Neural crest cell (in vitro differentiated cells): ENCODE results near the gene RHBDL1. TPM values are rescaled to one million over a fixed set of nuclear protein-coding genes. Genes with fewer than 3 reads are reported as not detected.

Experiments used
- DNase-seq: peaks from one replicate; pipeline ENCODE4 v3.0.0; 2021; ENCODE audit warnings: low read depth, mixed read lengths, low spot score
- H3K27ac Mint-ChIP-seq: one replicate; pipeline ENCODE4 v1.8.0; 2021; ENCODE audit warnings: mild to moderate bottlenecking, mixed read lengths; ENCODE audit not compliant: unreplicated experiment
- H3K27me3 Mint-ChIP-seq: 2 replicates; pipeline ENCODE4 v1.8.0; 2021; ENCODE audit warnings: low read depth, mild to moderate bottlenecking, mixed read lengths
- H3K36me3 Mint-ChIP-seq: 2 replicates; pipeline ENCODE4 v1.8.0; 2021; ENCODE audit warnings: low read depth, mild to moderate bottlenecking, mixed read lengths
- H3K4me1 Mint-ChIP-seq: 2 replicates; pipeline ENCODE4 v1.8.0; 2021; ENCODE audit warnings: mixed read lengths
- H3K4me3 Mint-ChIP-seq: one replicate; pipeline ENCODE4 v1.8.0; 2021; ENCODE audit warnings: mild to moderate bottlenecking, mixed read lengths
- H3K9me3 Mint-ChIP-seq: 2 replicates; pipeline ENCODE4 v1.8.0; 2021; ENCODE audit warnings: mixed read lengths
- CTCF ChIP-seq: fragments of 200-600 bp; sonication (generic); conservative IDR thresholded peaks from 2 replicates; pipeline ENCODE4 v1.5.0; 2021; ENCODE audit warnings: antibody characterized with exemption, mild to moderate bottlenecking
- total RNA-seq: library from RNA; stranded (reverse); gene quantifications from 2 replicates; pipeline ENCODE4 v1.2.1, GENCODE V29; 2021

The RHBDL1 gene
- total RNA-seq, 1 donor from 2014 or later, result 3.1 TPM

- Mint-ChIP-seq H3K36me3 (no peaks in the 10 kb centered on the region), H3K4me3 (no peak overlapping the region), H3K27me3 (peaks cover 74% of the 10 kb centered on the region), H3K27ac (no peak overlapping the region), H3K4me1 (peaks cover 12% of the 10 kb centered on the region), H3K9me3 (no peaks in the 10 kb centered on the region)
- DNase-seq, result no peak
- no peak for TF ChIP-seq CTCF
These were observed 31.0 kb downstream of the RHBDL1 start for GRCh38 chr16:706189-707061.

GRCh38 chr16:707062-707538, 31.6 kb downstream of the RHBDL1 start:
- H3K4me3 Mint-ChIP-seq, result no peak overlapping the region
- H3K27ac Mint-ChIP-seq, result no peak overlapping the region
- peaks cover 67% of the 10 kb centered on the region for H3K27me3 Mint-ChIP-seq
- no peaks in the 10 kb centered on the region for H3K9me3 Mint-ChIP-seq
- H3K4me1 Mint-ChIP-seq, result peaks cover 12% of the 10 kb centered on the region
- no peak for DNase-seq
- TF ChIP-seq CTCF, result no peak
- no peaks in the 10 kb centered on the region for H3K36me3 Mint-ChIP-seq

GRCh38 chr16:708019-708418, 32.5 kb downstream of the RHBDL1 start:
- no peak for TF ChIP-seq CTCF
- DNase-seq, result no peak
- Mint-ChIP-seq H3K4me1 (peaks cover 17% of the 10 kb centered on the region), H3K27me3 (peaks cover 63% of the 10 kb centered on the region), H3K27ac (no peak overlapping the region), H3K9me3 (no peaks in the 10 kb centered on the region), H3K36me3 (no peaks in the 10 kb centered on the region), H3K4me3 (no peak overlapping the region)

- peak overlapping the region; percentile 84 for H3K4me3 Mint-ChIP-seq
- no peak for DNase-seq
- H3K27ac Mint-ChIP-seq, result peak overlapping the region; percentile 19
- TF ChIP-seq CTCF, result no peak
- peaks cover 17% of the 10 kb centered on the region for H3K4me1 Mint-ChIP-seq
- H3K9me3 Mint-ChIP-seq, result no peaks in the 10 kb centered on the region
- peaks cover 53% of the 10 kb centered on the region for H3K27me3 Mint-ChIP-seq
- H3K36me3 Mint-ChIP-seq, result no peaks in the 10 kb centered on the region
These were observed 33.5 kb downstream of the RHBDL1 start for GRCh38 chr16:708959-709358.

- Mint-ChIP-seq H3K4me1 (peaks cover 17% of the 10 kb centered on the region), H3K27ac (peak overlapping the region; percentile 90), H3K4me3 (peak overlapping the region; percentile 84), H3K36me3 (no peaks in the 10 kb centered on the region), H3K9me3 (no peaks in the 10 kb centered on the region), H3K27me3 (peaks cover 45% of the 10 kb centered on the region)
- peak; percentile 88 for DNase-seq
- no peak for TF ChIP-seq CTCF
These were observed 34.4 kb downstream of the RHBDL1 start for GRCh38 chr16:709566-710499.
